Activated CD8-positive, alpha-beta T cell treated with anti-CD3 and anti-CD28 coated beads, Interleukin-2, amount 10 ng/mL, durations not matched to agents 7 days and 5 days (primary cell): ENCODE data around the gene EPHA1. TPM values are rescaled to one million over a fixed set of nuclear protein-coding genes. Genes with fewer than 3 reads are reported as not detected.
A peak's percentile ranks its signal among the peaks of the same experiment; 100 is the strongest.

Experiments used
- ATAC-seq: fragments of 150-1000 bp; cut with Tn5 transposase; one replicate; pipeline ENCODE4 v1.10.0; 2021; ENCODE audit warnings: moderate library complexity
- CTCF ChIA-PET: fragments of 350-600 bp; sonication (Branson Sonifier 250); formaldehyde crosslinking; loops from one replicate; lab custom pipeline; 2021; ENCODE audit warnings: antibody characterized with exemption; lab: Charles Lee
- POLR2A ChIA-PET: fragments of 350-600 bp; sonication (Branson Sonifier 250); formaldehyde crosslinking; loops from one replicate; lab custom pipeline; 2021; ENCODE audit warnings: antibody characterized with exemption; lab: Charles Lee
- DNase-seq: peaks from one replicate; pipeline ENCODE4 v3.0.0-alpha.2; 2020
- H3K27ac Mint-ChIP-seq: one replicate; pipeline ENCODE4 v1.8.0; 2021; ENCODE audit warnings: mild to moderate bottlenecking, mixed read lengths
- H3K27me3 Mint-ChIP-seq: one replicate; pipeline ENCODE4 v1.8.0; 2021; ENCODE audit warnings: low read depth, mixed read lengths
- H3K36me3 Mint-ChIP-seq: one replicate; pipeline ENCODE4 v1.8.0; 2021; ENCODE audit warnings: low read depth, mixed read lengths
- H3K4me1 Mint-ChIP-seq: one replicate; pipeline ENCODE4 v1.8.0; 2021; ENCODE audit warnings: low read depth, mixed read lengths
- H3K4me3 Mint-ChIP-seq: one replicate; pipeline ENCODE4 v1.8.0; 2021; ENCODE audit warnings: mild to moderate bottlenecking, mixed read lengths
- H3K9me3 Mint-ChIP-seq: one replicate; pipeline ENCODE4 v1.8.0; 2022; ENCODE audit warnings: mixed read lengths; ENCODE audit not compliant: insufficient read depth
- total RNA-seq, 2 experiments: library from RNA; stranded (reverse); gene quantifications; one replicate each; pipeline ENCODE4 v1.2.3, GENCODE V29; 2021

EPHA1 gene
- total RNA-seq, 2 experiments from 2014 or later, result 12.4 to 15.7 TPM

- ChIA-PET CTCF (no interaction called here), POLR2A (interaction anchor here (1.3 kb wide), 1 partner anchor 12 kb away, joined by 5 read pairs; no protein-coding TSS in a partner anchor)
- DNase-seq (no peak), ATAC-seq (no peak)
- Mint-ChIP-seq H3K36me3 (no peaks in the 10 kb centered on the region), H3K4me3 (peak overlapping the region; percentile 53), H3K27ac (no peak overlapping the region), H3K4me1 (peaks cover 6% of the 10 kb centered on the region), H3K27me3 (peaks cover 52% of the 10 kb centered on the region), H3K9me3 (no peaks in the 10 kb centered on the region)
Observed at GRCh38 chr7:143363016-143363937, 45.4 kb downstream of the EPHA1 start.

- ChIA-PET CTCF (interaction anchor here (0.7 to 0.9 kb wide), 2 partner anchors 10 to 17 kb away, joined by 3 read pairs; no protein-coding TSS in a partner anchor), POLR2A (interaction anchor here (1.3 kb wide), 1 partner anchor 13 kb away, joined by 5 read pairs; no protein-coding TSS in a partner anchor)
- H3K27ac Mint-ChIP-seq, result peak within 1 kb of the TSS; percentile 57
- H3K9me3 Mint-ChIP-seq, result no peaks in the 10 kb centered on the region
- peaks cover 52% of the 10 kb centered on the region for H3K27me3 Mint-ChIP-seq
- ATAC-seq (peak; percentile 82), DNase-seq (peak; percentile 48)
- no peaks in the 10 kb centered on the region for H3K36me3 Mint-ChIP-seq
- H3K4me1 Mint-ChIP-seq, result peaks cover 6% of the 10 kb centered on the region
- peak within 1 kb of the TSS; percentile 80 for H3K4me3 Mint-ChIP-seq
Observed at GRCh38 chr7:143362131-143363015, 46.3 kb downstream of the EPHA1 start, which contains the start of gene FAM131B. FAM131B (minus strand) TSS chr7:143362713; CDS start chr7:143362603, 110 bp downstream.

- Mint-ChIP-seq H3K4me1 (peaks cover 6% of the 10 kb centered on the region), H3K27me3 (peaks cover 52% of the 10 kb centered on the region), H3K36me3 (no peaks in the 10 kb centered on the region), H3K4me3 (peak overlapping the region; percentile 80), H3K9me3 (no peaks in the 10 kb centered on the region), H3K27ac (no peak overlapping the region)
- POLR2A ChIA-PET, result interaction anchor here (1.3 kb wide), 1 partner anchor 14 kb away, joined by 5 read pairs; no protein-coding TSS in a partner anchor
- DNase-seq (no peak), ATAC-seq (peak; percentile 33)
- CTCF ChIA-PET, result interaction anchor here (0.9 kb wide), 1 partner anchor 10 kb away, joined by 3 read pairs; no protein-coding TSS in a partner anchor
Observed at GRCh38 chr7:143361552-143362130, 47.0 kb downstream of the EPHA1 start.

GRCh38 chr7:143360788-143361551, 47.7 kb downstream of the EPHA1 start:
- Mint-ChIP-seq H3K36me3 (no peaks in the 10 kb centered on the region), H3K4me3 (peak overlapping the region; percentile 50), H3K27ac (no peak overlapping the region), H3K27me3 (peaks cover 48% of the 10 kb centered on the region), H3K4me1 (peaks cover 6% of the 10 kb centered on the region), H3K9me3 (no peaks in the 10 kb centered on the region)
- POLR2A ChIA-PET, result interaction anchor here (1.2 kb wide), 1 partner anchor 14 kb away, joined by 3 read pairs; no protein-coding TSS in a partner anchor
- CTCF ChIA-PET, result interaction anchor here (0.8 to 2.2 kb wide), 6 partner anchors 8 to 120 kb away, joined by 3 to 9 read pairs (median 4); no protein-coding TSS in a partner anchor
- ATAC-seq, result no peak
- DNase-seq, result no peak

GRCh38 chr7:143359771-143360353, 48.8 kb downstream of the EPHA1 start:
- CTCF ChIA-PET, result interaction anchor here (0.8 to 2.2 kb wide), 9 partner anchors 9 to 145 kb away, joined by 3 to 9 read pairs (median 4); no protein-coding TSS in a partner anchor
- no peak overlapping the region for H3K27ac Mint-ChIP-seq

GRCh38 chr7:143358626-143359025, 50.0 kb downstream of the EPHA1 start:
- Mint-ChIP-seq H3K9me3 (no peaks in the 10 kb centered on the region), H3K27me3 (peaks cover 31% of the 10 kb centered on the region), H3K27ac (no peak overlapping the region), H3K36me3 (no peaks in the 10 kb centered on the region), H3K4me1 (peaks cover 6% of the 10 kb centered on the region), H3K4me3 (no peak overlapping the region)
- ChIA-PET POLR2A (no interaction called here), CTCF (interaction anchor here (1.0 to 2.0 kb wide), 4 partner anchors 13 to 118 kb away, joined by 4 to 8 read pairs (median 6); no protein-coding TSS in a partner anchor)
- ATAC-seq (no peak), DNase-seq (no peak)

More at GRCh38 chr7:143359771-143360353, 48.8 kb downstream of the EPHA1 start:
- Mint-ChIP-seq H3K36me3 (no peaks in the 10 kb centered on the region), H3K27me3 (peaks cover 42% of the 10 kb centered on the region), H3K4me1 (peaks cover 6% of the 10 kb centered on the region), H3K4me3 (no peak overlapping the region), H3K9me3 (no peaks in the 10 kb centered on the region)
- DNase-seq (no peak), ATAC-seq (no peak)
- POLR2A ChIA-PET, result interaction anchor here (1.0 to 1.2 kb wide), 3 partner anchors 14 to 20 kb away, joined by 3 read pairs; no protein-coding TSS in a partner anchor

GRCh38 chr7:143356414-143357050, 52.1 kb downstream of the EPHA1 start:
- ATAC-seq (no peak), DNase-seq (no peak)
- Mint-ChIP-seq H3K4me3 (no peak overlapping the region), H3K4me1 (no peaks in the 10 kb centered on the region), H3K27ac (no peak overlapping the region), H3K9me3 (no peaks in the 10 kb centered on the region), H3K36me3 (no peaks in the 10 kb centered on the region), H3K27me3 (peaks cover 22% of the 10 kb centered on the region)
- CTCF ChIA-PET, result interaction anchor here (1.0 to 2.9 kb wide), 5 partner anchors 11 to 116 kb away, joined by 3 to 8 read pairs (median 4); no protein-coding TSS in a partner anchor
- POLR2A ChIA-PET, result interaction anchor here (1.0 kb wide), 1 partner anchor 19 kb away, joined by 3 read pairs; no protein-coding TSS in a partner anchor

GRCh38 chr7:143355450-143356385, 52.9 kb downstream of the EPHA1 start:
- DNase-seq (no peak), ATAC-seq (no peak)
- Mint-ChIP-seq H3K4me1 (no peaks in the 10 kb centered on the region), H3K27ac (no peak overlapping the region), H3K9me3 (no peaks in the 10 kb centered on the region), H3K27me3 (peaks cover 19% of the 10 kb centered on the region), H3K36me3 (no peaks in the 10 kb centered on the region), H3K4me3 (no peak overlapping the region)
- ChIA-PET CTCF (interaction anchor here (0.7 to 2.9 kb wide), 4 partner anchors 11 to 115 kb away, joined by 3 to 8 read pairs (median 5); no protein-coding TSS in a partner anchor), POLR2A (no interaction called here)

- no peak for ATAC-seq
- ChIA-PET CTCF (interaction anchor here (0.7 to 2.9 kb wide), 2 partner anchors 10 to 55 kb away, joined by 3 to 8 read pairs; no protein-coding TSS in a partner anchor), POLR2A (no interaction called here)
- peak overlapping the region; percentile 31 for H3K27ac Mint-ChIP-seq
- DNase-seq, result no peak
- H3K36me3 Mint-ChIP-seq, result no peaks in the 10 kb centered on the region
- H3K27me3 Mint-ChIP-seq, result peaks cover 12% of the 10 kb centered on the region
- no peak overlapping the region for H3K4me3 Mint-ChIP-seq
- no peaks in the 10 kb centered on the region for H3K9me3 Mint-ChIP-seq
- no peaks in the 10 kb centered on the region for H3K4me1 Mint-ChIP-seq
Observed at GRCh38 chr7:143354965-143355364, 53.7 kb downstream of the EPHA1 start.
